B cell (primary cell): ENCODE measurements around the gene SYNE2. TPM values are rescaled to one million over a fixed set of nuclear protein-coding genes. Genes with fewer than 3 reads are reported as not detected.

Experiments
- ATAC-seq: fragments of 200-7000 bp; cut with Tn5 transposase; one replicate; pipeline ENCODE4 v1.10.0; 2021; ENCODE audit warnings: low read depth, mild to moderate bottlenecking, moderate number of reproducible peaks, moderate library complexity
- CTCF ChIA-PET: fragments of 350-600 bp; sonication (Branson Sonifier 250); formaldehyde crosslinking; loops from one replicate; lab custom pipeline; 2021; ENCODE audit warnings: antibody characterized with exemption, inconsistent platforms; lab: Charles Lee
- POLR2A ChIA-PET: fragments of 350-600 bp; sonication (Branson Sonifier 250); formaldehyde crosslinking; loops from one replicate; lab custom pipeline; 2021; ENCODE audit warnings: antibody characterized with exemption; lab: Charles Lee
- DNase-seq: peaks from one replicate; pipeline ENCODE4 v3.0.0; 2013
- H2AFZ ChIP-seq: 2 replicates; pipeline ENCODE4 v1.6.1; 2012; ENCODE audit warnings: mild to moderate bottlenecking, low read depth, low read length; ENCODE audit not compliant: insufficient read depth, poor library complexity, severe bottlenecking
- H3K27ac ChIP-seq, 2 donors: 1 replicate in 1 of 2; 2 replicates in 1 of 2; pipeline ENCODE4 v1.5.1; 2012 to 2013; ENCODE audit warnings: low read length in 2 of 2, mild to moderate bottlenecking in 2 of 2, moderate library complexity in 1 of 2
- H3K27me3 ChIP-seq, 4 experiments: fragments of 200-600 bp in 1 of 4; sonication (generic) in 1 of 4; replicated peaks in 1 of 4; 1 replicate in 2 of 4; 2 replicates in 2 of 4; pipeline versions ENCODE4 v1.6.1 to v1.7.0; 2013 to 2016; ENCODE audit warnings: low read length in 3 of 4, mild to moderate bottlenecking in 2 of 4, mixed read lengths in 1 of 4, moderate library complexity in 1 of 4; ENCODE audit not compliant: insufficient read depth in 4 of 4, control insufficient read depth in 3 of 4; ENCODE audit errors: control extremely low read depth in 1 of 4
- H3K36me3 ChIP-seq, 2 experiments: replicated peaks in 1 of 2; 1 replicate in 1 of 2; 2 replicates in 1 of 2; pipeline versions ENCODE4 v1.6.1 to v1.7.1; 2013; ENCODE audit warnings: low read length in 1 of 2; ENCODE audit not compliant: insufficient read depth in 2 of 2, control insufficient read depth in 1 of 2; ENCODE audit errors: control extremely low read depth in 1 of 2, extremely low read depth in 1 of 2
- H3K4me1 ChIP-seq, 2 donors: fragments of 200-600 bp in 1 of 2; sonication (generic) in 1 of 2; 1 replicate in 1 of 2; 2 replicates in 1 of 2; pipeline versions ENCODE4 v1.5.1 to v1.6.1; 2013 to 2017; ENCODE audit warnings: low read length in 2 of 2; ENCODE audit not compliant: control insufficient read depth in 2 of 2, insufficient read depth in 2 of 2
- H3K4me2 ChIP-seq: replicated peaks from 2 replicates; pipeline ENCODE3; 2012; ENCODE audit warnings: mild to moderate bottlenecking, low read depth, low read length; ENCODE audit not compliant: poor library complexity, severe bottlenecking
- H3K4me3 ChIP-seq, 5 experiments: fragments of 200-600 bp in 1 of 5; sonication (generic) in 1 of 5; 1 replicate in 3 of 5; 2 replicates in 2 of 5; pipeline versions ENCODE4 v1.5.1 to v1.7.0; 2011 to 2016; ENCODE audit warnings: low read length in 4 of 5, mild to moderate bottlenecking in 4 of 5, low read depth in 2 of 5, control low read depth in 1 of 5, moderate library complexity in 1 of 5; ENCODE audit not compliant: insufficient read depth in 1 of 5; ENCODE audit errors: control extremely low read depth in 1 of 5, extremely low read depth in 1 of 5
- H3K79me2 ChIP-seq: fragments of 200-600 bp; sonication (generic); one replicate; pipeline ENCODE4 v1.6.0; 2016; ENCODE audit warnings: low read length; ENCODE audit not compliant: control insufficient read depth, insufficient read depth
- H3K9ac ChIP-seq: fragments of 200-600 bp; sonication (generic); 2 replicates; pipeline ENCODE4 v1.6.1; 2017; ENCODE audit warnings: mild to moderate bottlenecking, low read length, moderate library complexity
- H3K9me3 ChIP-seq, 3 donors: one replicate each; pipeline versions ENCODE4 v1.6.1 to v1.7.1; 2013; ENCODE audit warnings: low read length in 2 of 3; ENCODE audit not compliant: control insufficient read depth in 2 of 3, insufficient read depth in 1 of 3; ENCODE audit errors: control extremely low read depth in 1 of 3
- H4K20me1 ChIP-seq: 2 replicates; pipeline ENCODE4 v1.6.0; 2012; ENCODE audit warnings: mild to moderate bottlenecking, low read length; ENCODE audit not compliant: insufficient read depth, control insufficient read depth, poor library complexity, severe bottlenecking
- H3K27ac Mint-ChIP-seq: one replicate; pipeline ENCODE4 v1.8.0; 2021; ENCODE audit warnings: mixed read lengths
- H3K27me3 Mint-ChIP-seq: one replicate; pipeline ENCODE4 v1.8.0; 2021; ENCODE audit warnings: mixed read lengths
- H3K4me1 Mint-ChIP-seq: one replicate; pipeline ENCODE4 v1.8.0; 2021; ENCODE audit warnings: mixed read lengths
- H3K4me3 Mint-ChIP-seq: one replicate; pipeline ENCODE4 v1.8.0; 2021; ENCODE audit warnings: mixed read lengths
- H3K9me3 Mint-ChIP-seq: one replicate; pipeline ENCODE4 v1.8.0; 2022; ENCODE audit warnings: mixed read lengths; ENCODE audit not compliant: insufficient read depth
- CTCF ChIP-seq: fragments of 200-600 bp; IDR thresholded peaks from one replicate; pipeline ENCODE4 v1.8.0; 2022; ENCODE audit warnings: antibody characterized with exemption, mild to moderate bottlenecking
- EZH2 ChIP-seq: IDR thresholded peaks from 2 replicates; pipeline ENCODE4 v1.6.1; 2012; ENCODE audit warnings: borderline replicate concordance, low read depth, mild to moderate bottlenecking, moderate library complexity, low read length; ENCODE audit not compliant: insufficient read depth, poor library complexity, severe bottlenecking
- WGBS: methylation state at CpG from one replicate; pipeline ENCODE4 v1.1.5; 2013; ENCODE audit warnings: missing lambda C conversion rate; ENCODE audit not compliant: insufficient coverage; 5-methylcytosine and 5-hydroxymethylcytosine counted together
- intact Hi-C: fragments of 100-400 bp; cut with micrococcal nuclease; formaldehyde crosslinking; loops from one replicate; pipeline ENCODE4 v1.10.0; 2022
- polyA plus RNA-seq: library from polyadenylated mRNA; depleted of rRNA; stranded (reverse); fragments of >200 nt; gene quantifications from 2 replicates; pipeline ENCODE4 v1.2.3, GENCODE V29; 2012
- total RNA-seq, 2 donors: library from RNA; stranded (reverse); fragments of 120-200 nt in 1 of 2; gene quantifications; 1 replicate in 1 of 2; 2 replicates in 1 of 2; pipeline versions ENCODE4 v1.2.3 to v1.2.4, GENCODE V29; 2013 to 2022

The SYNE2 gene
- total and polyA plus RNA-seq, 2 donors (not counting 1 experiment from before 2014, with no cell fraction given): 39.5 to 105 TPM

GRCh38 chr14:63995285-63995684 lies 142.5 kb downstream of the SYNE2 start:
- Histone ChIP-seq H3K27me3 (no peaks in the 10 kb centered on the region), H2AFZ (no peak overlapping the region), H4K20me1 (no peaks in the 10 kb centered on the region), H3K9me3 (no peaks in the 10 kb centered on the region), H3K4me1 (peaks cover 3 to 4% of the 10 kb centered on the region in 2 donors), H3K27ac (no peak overlapping the region), H3K79me2 (no peaks in the 10 kb centered on the region), H3K4me3 (no peak overlapping the region), H3K36me3 (peaks cover 2 to 17% of the 10 kb centered on the region in 2 experiments), H3K9ac (no peak overlapping the region), H3K4me2 (no peak overlapping the region)
- Mint-ChIP-seq H3K9me3 (no peaks in the 10 kb centered on the region), H3K4me1 (peaks cover 8% of the 10 kb centered on the region), H3K27ac (no peak overlapping the region), H3K27me3 (no peaks in the 10 kb centered on the region), H3K4me3 (no peak overlapping the region)
- intact Hi-C loops: no loop called here
- no peak for ATAC-seq
- TF ChIP-seq EZH2 (no peak), CTCF (no peak)
- CTCF ChIA-PET: interaction anchor here (2.7 kb wide), 1 partner anchor 195 kb away, joined by 10 read pairs; no protein-coding TSS in a partner anchor
- no peak for DNase-seq
- WGBS: 83% methylated on average over 1 of the region's 4 CpGs
- POLR2A ChIA-PET: no interaction called here

DNA sequence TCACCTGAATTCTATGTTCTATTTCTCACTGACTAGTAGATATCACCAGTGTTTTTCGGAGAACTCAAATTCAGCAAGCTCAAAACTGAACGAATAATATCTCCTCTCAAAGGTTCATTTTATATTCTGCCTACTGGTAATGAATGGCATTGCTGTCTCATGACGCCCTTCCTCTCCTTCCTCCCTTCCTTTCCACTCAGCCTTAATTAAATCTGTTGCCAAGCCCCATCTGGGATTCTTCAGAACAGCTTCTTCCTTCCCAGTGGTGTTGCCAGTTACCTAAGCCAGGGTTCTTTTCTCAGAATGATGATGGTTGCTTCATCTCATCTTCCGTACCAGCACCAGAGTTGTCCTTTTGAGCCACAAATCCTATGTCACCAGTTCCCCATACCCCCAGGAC lies 143.2 kb downstream of the SYNE2 start:
- no peak overlapping the region for H2AFZ ChIP-seq
- ATAC-seq (no peak), DNase-seq (no peak)
- no peaks in the 10 kb centered on the region for H3K27me3 ChIP-seq
- H3K9ac ChIP-seq: no peak overlapping the region
- peaks cover 2 to 17% of the 10 kb centered on the region in 2 experiments for H3K36me3 ChIP-seq
- Mint-ChIP-seq H3K27ac (no peak overlapping the region), H3K9me3 (no peaks in the 10 kb centered on the region), H3K4me1 (peaks cover 8% of the 10 kb centered on the region), H3K4me3 (no peak overlapping the region), H3K27me3 (no peaks in the 10 kb centered on the region)
- no peak overlapping the region for H3K27ac ChIP-seq
- whole genome bisulfite sequencing: 100% methylated on average over 4 of the region's 4 CpGs
- POLR2A ChIA-PET: no interaction called here
- CTCF ChIA-PET: interaction anchor here (1.5 to 2.7 kb wide), 2 partner anchors 196 to 198 kb away, joined by 4 to 10 read pairs; no protein-coding TSS in a partner anchor
- H3K9me3 ChIP-seq: no peaks in the 10 kb centered on the region
- no peaks in the 10 kb centered on the region for H4K20me1 ChIP-seq
- peaks cover 3 to 4% of the 10 kb centered on the region in 2 donors for H3K4me1 ChIP-seq
- H3K4me2 ChIP-seq: no peak overlapping the region
- H3K79me2 ChIP-seq: no peaks in the 10 kb centered on the region
- TF ChIP-seq EZH2: no peak
- TF ChIP-seq CTCF: no peak
- intact Hi-C loops: no loop called here
- no peak overlapping the region for H3K4me3 ChIP-seq
